HG03575 (cell line): Measurements from ENCODE around the gene TENM3.
"Not testable (repeated sequence)": the region's sequence is repeated elsewhere in the genome, so short reads cannot be mapped to it uniquely, and the experiment has no call there.

Source experiments
- ATAC-seq: cut with Tn5 transposase; IDR thresholded peaks from one replicate; pipeline ENCODE4 v1.9.1; 2021; ENCODE audit not compliant: unreplicated experiment, insufficient number of reproducible peaks, low FRiP score; ENCODE audit errors: extremely low read depth

The TENM3 gene

GRCh38 chr4:182799515-182800215, 556.5 kb downstream of the TENM3 start:
- no peak for ATAC-seq

- no peak for ATAC-seq
Measured at GRCh38 chr4:182800216-182800515, 557.0 kb downstream of the TENM3 start.

- ATAC-seq: no peak
Measured at GRCh38 chr4:182801636-182802035, 558.4 kb downstream of the TENM3 start.

GRCh38 chr4:182802621-182803020, 559.4 kb downstream of the TENM3 start:
- ATAC-seq: no peak

GRCh38 chr4:182803235-182803634, 560.0 kb downstream of the TENM3 start:
- ATAC-seq: no peak

GRCh38 chr4:182804131-182804530, 560.9 kb downstream of the TENM3 start:
- ATAC-seq: no peak

- ATAC-seq: no peak
Measured at GRCh38 chr4:182805321-182805720, 562.1 kb downstream of the TENM3 start.

GRCh38 chr4:182805750-182806149, 562.5 kb downstream of the TENM3 start:
- no peak for ATAC-seq

- peak; percentile 31 for ATAC-seq
Measured at GRCh38 chr4:182806259-182807252, 563.4 kb downstream of the TENM3 start.

- no peak for ATAC-seq
Measured at GRCh38 chr4:182807346-182807745, 564.1 kb downstream of the TENM3 start.

GRCh38 chr4:182807767-182808548, 564.8 kb downstream of the TENM3 start:
- ATAC-seq: no peak

GRCh38 chr4:182808673-182809416, 565.6 kb downstream of the TENM3 start:
- ATAC-seq: peak; percentile 86

GRCh38 chr4:182809417-182810102, 566.4 kb downstream of the TENM3 start:
- peak; percentile 15 for ATAC-seq

- no peak for ATAC-seq
Measured at GRCh38 chr4:182810103-182810615, 567.0 kb downstream of the TENM3 start.

GRCh38 chr4:182812916-182813315, 569.7 kb downstream of the TENM3 start:
- no peak for ATAC-seq

GRCh38 chr4:182814065-182814464, 570.9 kb downstream of the TENM3 start:
- not testable (repeated sequence) for ATAC-seq

- ATAC-seq: no peak
Measured at GRCh38 chr4:182818926-182819730, 575.9 kb downstream of the TENM3 start.
